HG02981 (cell line): ENCODE data around the gene PAFAH1B2.

Source experiments
- ATAC-seq: cut with Tn5 transposase; IDR thresholded peaks from one replicate; pipeline ENCODE4 v1.9.1; 2021; ENCODE audit warnings: mild to moderate bottlenecking, moderate library complexity; ENCODE audit not compliant: unreplicated experiment

Gene PAFAH1B2

GRCh38 chr11:117219455-117219854, 75.4 kb downstream of the PAFAH1B2 start:
- no peak for ATAC-seq

GRCh38 chr11:117219995-117220394, 75.9 kb downstream of the PAFAH1B2 start:
- ATAC-seq, result no peak

- ATAC-seq, result no peak
These were observed 76.5 kb downstream of the PAFAH1B2 start for GRCh38 chr11:117220568-117220967.

GRCh38 chr11:117220999-117221774, 77.1 kb downstream of the PAFAH1B2 start:
- ATAC-seq, result no peak

GRCh38 chr11:117221775-117222517, 77.9 kb downstream of the PAFAH1B2 start:
- ATAC-seq, result no peak

GRCh38 chr11:117222991-117223740, 79.1 kb downstream of the PAFAH1B2 start:
- ATAC-seq, result no peak

GRCh38 chr11:117223741-117224689, 79.9 kb downstream of the PAFAH1B2 start:
- no peak for ATAC-seq

GRCh38 chr11:117225553-117226170, 81.6 kb downstream of the PAFAH1B2 start:
- no peak for ATAC-seq
